Right cardiac atrium (tissue), 5 donors: Measurements from ENCODE around the gene MIB2. TPM values are rescaled to one million over a fixed set of nuclear protein-coding genes. Genes with fewer than 3 reads are reported as not detected.

ENCODE experiments used
- ATAC-seq, 2 donors: fragments of 200-7000 bp; cut with Tn5 transposase; one replicate each; pipeline versions ENCODE4 v1.8.0 to v1.9.1; 2020; ENCODE audit warnings: moderate library complexity in 2 of 2, mild to moderate bottlenecking in 1 of 2
- DNase-seq, 3 donors: peaks; one replicate each; pipeline ENCODE4 v3.0.0-alpha.2; 2020
- H3K27ac ChIP-seq: one replicate; pipeline ENCODE4 v1.5.1; 2013; ENCODE audit warnings: mild to moderate bottlenecking, low read length, control low read depth, moderate library complexity
- H3K27me3 ChIP-seq: one replicate; pipeline ENCODE4 v1.6.1; 2013; ENCODE audit not compliant: control insufficient read depth, insufficient read depth
- H3K4me1 ChIP-seq: one replicate; pipeline ENCODE4 v1.6.1; 2013; ENCODE audit warnings: low read length; ENCODE audit not compliant: control insufficient read depth, insufficient read depth
- H3K4me3 ChIP-seq: one replicate; pipeline ENCODE4 v1.5.1; 2013; ENCODE audit warnings: low read length, control low read depth
- H3K9me3 ChIP-seq: one replicate; pipeline ENCODE4 v1.6.1; 2013; ENCODE audit warnings: low read length; ENCODE audit not compliant: control insufficient read depth
- WGBS: extraction: QIAGEN DNeasy Blood & Tissue Kit; methylation state at CpG from one replicate; pipeline ENCODE4 v1.1.7; 2013; 5-methylcytosine and 5-hydroxymethylcytosine counted together
- intact Hi-C, 4 donors: fragments of 100-400 bp; cut with DNase I; formaldehyde crosslinking; loops; one replicate each; pipeline versions ENCODE4 v1.11.0 to v1.14.0; 2022 to 2023
- polyA plus RNA-seq: library from polyadenylated mRNA; stranded (reverse); fragments of 200-250 nt; gene quantifications from one replicate; pipeline ENCODE4 v1.2.3, GENCODE V29; 2013
- total RNA-seq, 4 donors: library from RNA; stranded (reverse); fragmentation: NEBNext Ultra II Directional; extraction: Animal tissue kit (Norgen Biotek cat#: 25700); gene quantifications; one replicate each; pipeline ENCODE4 v1.2.1, GENCODE V29; 2021
- donor health status: healthy with polysubstance abuse.
- donor health status: DM: no; HTN: yes; CAD: no.
- donor health status: DM: no; HTN: no; CAD: no.
- donor health status: DM: no; HTN: yes; CAD: no; lungs with severe emphysema.
- donor health status: DM: yes; HTN: yes; CAD: no.

MIB2 gene
- total and polyA plus RNA-seq, 5 donors, result 49.5 to 77.8 (median 57.8) TPM

DNA sequence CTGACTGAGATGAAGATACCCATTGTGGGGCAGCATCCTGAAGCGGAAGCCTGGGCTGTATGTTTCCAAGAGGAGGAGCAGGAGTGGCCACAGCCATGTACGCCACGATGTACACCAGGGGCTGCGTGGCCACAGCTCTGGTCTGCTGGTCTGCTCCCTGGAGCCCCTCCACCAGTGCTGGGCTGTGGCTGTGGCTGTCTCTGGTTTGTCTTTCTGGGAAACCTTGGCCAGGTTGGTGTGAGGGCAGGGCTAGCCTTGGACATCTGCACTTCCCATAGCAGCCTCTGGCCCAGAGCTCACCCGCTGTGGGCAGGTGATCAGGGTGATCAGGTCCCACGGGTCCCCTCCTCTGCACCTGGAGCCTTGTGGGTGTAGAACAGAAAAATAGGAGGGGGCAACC, 2.6 kb downstream of the MIB2 start:
- no peaks in the 10 kb centered on the region for H3K9me3 ChIP-seq
- peaks cover 10% of the 10 kb centered on the region for H3K4me1 ChIP-seq
- intact Hi-C loops, result no loop called here
- ATAC-seq (no peak), DNase-seq (peak; percentile 2 to 48 (median 44))
- no peaks in the 10 kb centered on the region for H3K27me3 ChIP-seq
- H3K4me3 ChIP-seq, result no peak overlapping the region
- H3K27ac ChIP-seq, result no peak overlapping the region
- WGBS, result 95% methylated on average over 6 of the region's 6 CpGs

DNA sequence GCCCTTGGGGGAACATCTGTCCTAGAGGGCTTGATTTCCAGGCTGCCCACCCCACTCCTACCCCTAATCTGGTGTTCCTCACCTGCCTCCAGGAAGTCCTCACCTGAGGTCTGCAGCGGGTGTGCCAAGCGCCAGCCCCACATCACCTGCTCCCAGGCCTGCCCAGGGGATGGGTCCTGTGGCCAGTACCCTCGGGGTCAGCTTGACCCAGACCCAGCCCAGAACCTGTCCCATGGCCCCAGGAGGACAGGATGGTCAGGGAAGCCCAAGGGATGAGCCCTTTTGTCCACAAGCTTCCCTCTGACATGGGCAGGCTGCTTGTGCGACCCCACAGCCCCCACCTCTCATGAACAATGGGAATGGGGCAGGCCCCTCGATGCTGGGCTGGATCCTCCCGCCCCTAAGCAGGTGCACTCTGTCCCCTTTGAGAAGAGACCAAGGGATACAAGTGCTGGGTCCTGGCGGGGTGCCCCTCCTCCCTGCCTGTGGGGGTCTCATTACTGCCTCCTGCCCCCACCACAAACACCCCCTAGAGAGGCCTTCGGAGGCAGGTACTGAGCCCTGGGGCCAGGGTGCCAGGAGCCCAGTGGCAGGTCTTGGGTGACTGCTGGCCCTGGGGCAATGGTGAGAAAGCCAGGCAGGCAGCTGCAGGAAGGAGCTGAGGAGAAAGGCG, 3.2 kb downstream of the MIB2 start:
- peaks cover 10% of the 10 kb centered on the region for H3K4me1 ChIP-seq
- WGBS, result 96% methylated on average over 9 of the region's 9 CpGs

DNA sequence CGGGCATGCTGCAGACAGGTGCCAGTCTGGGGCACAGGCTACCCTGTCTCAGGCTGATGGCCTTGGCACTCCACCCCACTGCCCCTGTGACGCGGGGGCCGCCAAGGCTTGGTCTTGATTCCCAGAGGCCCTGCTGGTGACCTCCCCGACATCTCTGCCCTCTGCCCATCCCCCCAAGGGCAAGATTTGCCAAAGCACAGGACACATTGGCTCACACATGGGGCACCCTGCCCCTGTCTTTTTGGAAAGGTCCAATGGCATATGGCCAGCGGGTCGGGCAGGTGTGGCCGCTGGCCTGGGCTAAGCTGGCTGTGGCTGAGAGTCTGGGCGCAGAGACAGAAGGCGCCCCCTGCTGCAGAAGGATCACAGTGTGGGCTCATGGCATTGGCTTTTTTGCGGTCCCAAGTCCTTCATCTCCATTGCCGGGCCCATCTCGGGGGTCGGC, 4.6 kb downstream of the MIB2 start:
- Histone ChIP-seq H3K9me3 (no peaks in the 10 kb centered on the region), H3K27me3 (no peaks in the 10 kb centered on the region), H3K4me3 (no peak overlapping the region), H3K4me1 (peaks cover 7% of the 10 kb centered on the region), H3K27ac (no peak overlapping the region)
- WGBS, result 73% methylated on average over 14 of the region's 14 CpGs
- ATAC-seq (no peak), DNase-seq (peak; percentile 18 to 72 (median 67))
- intact Hi-C loops, result no loop called here

More for the DNA sequence above, 3.2 kb downstream of the MIB2 start:
- DNase-seq, result peak; percentile 23 to 61 (median 49)
- intact Hi-C loops, result no loop called here
- no peak overlapping the region for H3K4me3 ChIP-seq
- no peaks in the 10 kb centered on the region for H3K27me3 ChIP-seq
- H3K27ac ChIP-seq, result no peak overlapping the region
- no peaks in the 10 kb centered on the region for H3K9me3 ChIP-seq
- no peak for ATAC-seq

DNA sequence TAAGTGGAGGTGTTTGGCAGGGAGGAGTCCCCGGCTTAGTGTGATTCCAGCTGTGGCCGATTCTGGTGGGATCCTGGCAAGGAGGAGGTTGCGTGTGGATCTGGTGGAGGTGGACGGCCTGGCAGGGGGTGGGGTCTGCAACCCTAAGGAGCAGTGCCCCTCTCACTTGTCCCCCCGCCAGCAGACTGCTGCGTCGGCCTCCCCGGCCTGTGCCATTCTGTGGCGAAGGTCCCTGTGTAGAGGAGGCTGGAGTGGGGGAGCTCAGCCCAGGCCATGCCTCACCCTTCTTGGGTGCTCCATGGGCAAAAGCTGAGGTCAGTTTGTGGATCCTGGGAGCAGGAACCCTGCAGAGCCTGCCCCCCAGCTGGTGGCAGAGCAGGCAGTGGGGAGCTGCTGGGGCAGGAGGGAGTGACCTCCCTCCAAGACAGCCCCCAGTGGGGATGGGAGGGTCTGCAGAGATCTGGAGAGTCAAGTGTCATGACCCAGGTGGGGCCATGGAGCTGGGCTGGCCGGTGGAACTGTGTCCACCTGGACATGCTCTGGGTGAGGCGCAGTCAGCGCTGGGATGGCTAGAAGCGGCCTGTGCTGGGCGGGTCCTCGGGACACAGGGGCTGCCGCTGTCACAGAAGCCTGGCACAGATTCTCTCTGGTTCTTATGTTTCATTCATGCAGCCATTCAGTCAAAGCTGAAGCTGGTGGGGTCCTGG, 5.3 kb downstream of the MIB2 start:
- WGBS, result 90% methylated on average over 16 of the region's 16 CpGs
- Histone ChIP-seq H3K9me3 (no peaks in the 10 kb centered on the region), H3K27ac (no peak overlapping the region), H3K27me3 (no peaks in the 10 kb centered on the region), H3K4me1 (peaks cover 7% of the 10 kb centered on the region), H3K4me3 (no peak overlapping the region)
- peak; percentile 15 to 65 (median 50) for DNase-seq
- ATAC-seq, result no peak
- intact Hi-C loops, result no loop called here

DNA sequence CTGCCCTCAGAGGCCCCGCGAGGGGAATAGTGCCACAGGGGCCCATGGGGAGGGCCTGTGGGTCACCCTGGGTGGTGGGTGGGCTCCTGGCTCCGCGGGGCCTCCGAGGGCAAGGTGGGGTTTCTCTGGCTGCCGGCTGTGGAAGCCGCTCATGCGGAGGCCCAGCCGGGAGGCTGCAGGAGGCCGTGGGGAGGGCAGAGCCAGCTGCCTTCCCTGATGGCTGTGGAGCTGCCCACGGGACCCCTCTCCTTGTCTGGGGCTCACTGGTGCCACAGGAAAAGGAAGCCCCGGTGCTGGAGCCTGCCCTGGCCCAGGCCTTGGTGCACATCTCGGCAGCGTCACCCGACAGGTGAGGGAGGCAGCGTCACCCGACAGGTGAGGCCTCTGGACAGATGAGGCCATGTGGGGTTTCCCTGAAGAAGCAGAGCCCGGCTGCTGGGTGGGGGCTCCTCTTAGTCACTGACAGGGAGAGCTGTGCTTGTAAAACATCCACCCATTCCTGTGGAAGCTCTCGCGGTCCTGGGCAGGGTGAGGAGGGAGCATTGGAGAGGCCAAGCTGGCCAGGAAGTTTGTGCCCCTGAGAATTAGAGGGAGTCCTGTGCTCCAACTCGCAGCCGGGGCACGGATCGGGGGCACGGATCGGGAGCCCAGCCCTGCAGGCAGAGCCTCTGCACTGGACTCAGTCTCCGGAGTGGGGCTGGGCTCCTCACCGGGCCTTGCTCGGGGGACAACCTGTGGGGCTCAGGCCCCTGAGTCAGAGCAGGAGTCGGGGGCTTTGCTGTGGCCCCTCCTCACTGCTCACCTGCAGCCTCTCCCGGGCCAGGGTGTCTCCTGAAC, 6.1 kb downstream of the MIB2 start:
- Histone ChIP-seq H3K4me3 (no peak overlapping the region), H3K9me3 (no peaks in the 10 kb centered on the region), H3K27ac (no peak overlapping the region), H3K27me3 (no peaks in the 10 kb centered on the region), H3K4me1 (peaks cover 7% of the 10 kb centered on the region)
- 81% methylated on average over 31 of the region's 31 CpGs for WGBS
- DNase-seq, result peak; percentile 18 to 61 (median 40)
- intact Hi-C loops, result no loop called here
- ATAC-seq, result no peak

DNA sequence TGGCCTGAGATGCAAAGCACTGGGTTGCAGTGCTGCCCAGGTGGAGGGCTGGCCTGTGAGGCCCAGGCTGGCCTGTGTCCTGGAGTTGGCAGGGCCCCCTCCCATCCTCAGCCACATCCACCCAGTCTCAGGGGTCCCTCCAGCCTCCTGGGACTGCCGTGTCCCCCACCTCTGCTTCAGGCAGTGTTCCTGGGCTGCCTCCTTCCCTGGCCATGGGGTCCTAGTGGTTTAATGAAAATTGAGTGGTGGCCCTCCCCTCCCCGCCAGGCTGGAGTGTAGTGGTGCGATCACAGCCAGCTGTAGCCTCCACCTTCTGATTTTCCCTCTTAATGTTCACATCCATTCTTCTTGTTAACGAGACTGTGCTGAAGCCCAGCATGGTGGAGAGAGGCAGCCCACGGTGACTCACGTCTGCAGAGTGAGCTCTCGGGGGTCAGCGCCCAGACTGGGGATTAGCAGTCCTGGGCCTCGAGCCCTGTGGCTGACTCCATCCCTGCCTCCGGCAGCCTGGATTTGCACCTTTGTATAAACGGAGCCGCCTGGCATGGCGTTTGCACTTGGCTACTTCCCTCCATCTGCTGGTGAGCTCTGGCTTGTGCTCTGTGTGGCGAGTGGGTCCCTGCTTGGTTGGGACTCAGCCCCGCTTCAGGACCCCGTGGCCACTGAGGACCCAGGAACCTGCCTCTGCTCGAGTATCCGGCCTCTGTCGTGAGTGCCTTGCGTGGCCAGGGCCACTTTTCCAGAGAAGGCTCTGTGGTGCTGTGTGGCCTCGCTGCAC, 6.9 kb downstream of the MIB2 start:
- ATAC-seq, result no peak
- Histone ChIP-seq H3K9me3 (no peaks in the 10 kb centered on the region), H3K27me3 (no peaks in the 10 kb centered on the region), H3K27ac (no peak overlapping the region), H3K4me1 (no peaks in the 10 kb centered on the region), H3K4me3 (no peak overlapping the region)
- intact Hi-C loops, result no loop called here
- DNase-seq, result peak; percentile 12 to 54 (median 47)
- 80% methylated on average over 21 of the region's 21 CpGs for WGBS

DNA sequence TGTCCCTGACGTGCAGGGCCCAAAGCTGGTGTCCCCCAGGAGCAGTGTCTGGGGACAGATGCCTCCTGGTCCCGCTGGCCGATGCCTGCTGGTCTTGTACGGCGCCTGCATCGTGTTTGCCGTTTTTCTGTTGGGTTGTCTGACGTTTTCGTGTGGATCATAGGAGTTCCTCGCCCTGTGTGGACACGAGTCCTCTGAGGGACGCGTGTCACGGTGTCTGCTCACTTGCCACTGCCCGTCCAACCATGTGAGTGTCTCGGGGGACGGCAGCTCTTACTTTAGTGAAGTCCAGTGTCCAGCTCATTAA, 7.4 kb downstream of the MIB2 start:
- peak in 2 of 3 donors; percentile 15 to 42 for DNase-seq
- 92% methylated on average over 17 of the region's 17 CpGs for WGBS
- H3K4me1 ChIP-seq, result no peaks in the 10 kb centered on the region

DNA sequence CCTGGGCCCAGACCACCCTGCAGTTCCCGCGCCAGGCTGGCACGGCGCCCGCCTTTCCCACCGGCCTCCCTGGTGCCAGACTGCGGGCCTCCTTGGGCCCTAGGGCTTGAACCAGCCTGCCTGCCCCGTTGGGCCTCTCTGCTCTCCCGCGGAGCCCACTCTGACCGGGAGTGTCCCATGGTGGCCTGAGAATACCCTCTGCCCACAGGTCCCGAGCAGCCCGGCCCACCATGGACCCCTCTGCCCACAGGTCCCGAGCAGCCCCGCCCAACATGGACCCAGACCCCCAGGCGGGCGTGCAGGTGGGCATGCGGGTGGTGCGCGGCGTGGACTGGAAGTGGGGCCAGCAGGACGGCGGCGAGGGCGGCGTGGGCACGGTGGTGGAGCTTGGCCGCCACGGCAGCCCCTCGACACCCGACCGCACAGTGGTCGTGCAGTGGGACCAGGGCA, 7.9 kb downstream of the MIB2 start:
- no peak for ATAC-seq
- WGBS, result 95% methylated on average over 33 of the region's 33 CpGs
- Histone ChIP-seq H3K27ac (no peak overlapping the region), H3K4me1 (no peaks in the 10 kb centered on the region), H3K9me3 (no peaks in the 10 kb centered on the region), H3K4me3 (no peak overlapping the region), H3K27me3 (no peaks in the 10 kb centered on the region)
- DNase-seq, result peak; percentile 12 to 71 (median 61)
- intact Hi-C loops, result no loop called here

More for the DNA sequence above, 7.4 kb downstream of the MIB2 start:
- H3K4me3 ChIP-seq, result no peak overlapping the region
- intact Hi-C loops, result no loop called here
- no peaks in the 10 kb centered on the region for H3K27me3 ChIP-seq
- H3K9me3 ChIP-seq, result no peaks in the 10 kb centered on the region
- H3K27ac ChIP-seq, result no peak overlapping the region
- ATAC-seq, result no peak

DNA sequence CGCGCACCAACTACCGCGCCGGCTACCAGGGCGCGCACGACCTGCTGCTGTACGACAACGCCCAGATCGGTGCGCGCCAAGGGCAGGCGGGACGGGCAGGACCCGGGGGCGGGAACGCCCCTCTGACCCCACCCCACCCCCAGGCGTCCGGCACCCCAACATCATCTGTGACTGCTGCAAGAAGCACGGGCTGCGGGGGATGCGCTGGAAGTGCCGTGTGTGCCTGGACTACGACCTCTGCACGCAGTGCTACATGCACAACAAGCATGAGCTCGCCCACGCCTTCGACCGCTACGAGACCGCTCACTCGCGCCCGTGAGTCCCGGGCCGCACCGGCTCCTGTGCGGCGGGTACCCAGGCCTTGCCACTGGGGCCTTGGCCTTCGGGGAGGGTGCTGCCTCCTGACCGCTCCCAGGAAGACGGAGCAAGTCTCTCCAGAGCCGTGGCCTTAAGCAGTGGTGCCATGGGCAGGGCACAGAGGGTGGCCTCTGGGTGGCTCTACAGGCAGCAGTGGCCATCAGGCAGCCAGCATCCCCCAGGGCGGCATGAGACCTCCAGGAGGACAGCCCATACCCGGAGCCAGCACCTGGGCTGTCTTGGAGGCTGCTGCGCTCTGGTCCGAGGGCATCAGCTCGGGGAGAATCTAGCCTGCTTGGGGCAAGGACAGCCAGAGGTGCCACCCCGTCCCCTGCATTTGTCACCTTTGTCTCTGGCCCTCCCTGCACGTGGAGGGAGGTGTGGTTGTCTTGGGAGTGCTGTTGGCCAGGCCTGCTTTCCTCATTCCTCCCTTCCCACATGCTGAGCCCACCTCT, 8.5 kb downstream of the MIB2 start:
- H3K27ac ChIP-seq, result no peak overlapping the region
- no peaks in the 10 kb centered on the region for H3K9me3 ChIP-seq
- H3K4me3 ChIP-seq, result no peak overlapping the region
- ATAC-seq (no peak), DNase-seq (peak in 2 of 3 donors; percentile 14 to 63)
- no peaks in the 10 kb centered on the region for H3K27me3 ChIP-seq
- no peaks in the 10 kb centered on the region for H3K4me1 ChIP-seq
- intact Hi-C loops, result no loop called here
- WGBS, result 94% methylated on average over 51 of the region's 51 CpGs
